ENCODE data around the gene BICC1. TPM values are rescaled to one million over a fixed set of nuclear protein-coding genes. Genes with fewer than 3 reads are reported as not detected.
A peak's percentile ranks its signal among the peaks of the same experiment; 100 is the strongest.

Gene BICC1
- polyA plus RNA-seq, 3 donors: 0.02 to 0.24 (median 0.14) TPM

DNA sequence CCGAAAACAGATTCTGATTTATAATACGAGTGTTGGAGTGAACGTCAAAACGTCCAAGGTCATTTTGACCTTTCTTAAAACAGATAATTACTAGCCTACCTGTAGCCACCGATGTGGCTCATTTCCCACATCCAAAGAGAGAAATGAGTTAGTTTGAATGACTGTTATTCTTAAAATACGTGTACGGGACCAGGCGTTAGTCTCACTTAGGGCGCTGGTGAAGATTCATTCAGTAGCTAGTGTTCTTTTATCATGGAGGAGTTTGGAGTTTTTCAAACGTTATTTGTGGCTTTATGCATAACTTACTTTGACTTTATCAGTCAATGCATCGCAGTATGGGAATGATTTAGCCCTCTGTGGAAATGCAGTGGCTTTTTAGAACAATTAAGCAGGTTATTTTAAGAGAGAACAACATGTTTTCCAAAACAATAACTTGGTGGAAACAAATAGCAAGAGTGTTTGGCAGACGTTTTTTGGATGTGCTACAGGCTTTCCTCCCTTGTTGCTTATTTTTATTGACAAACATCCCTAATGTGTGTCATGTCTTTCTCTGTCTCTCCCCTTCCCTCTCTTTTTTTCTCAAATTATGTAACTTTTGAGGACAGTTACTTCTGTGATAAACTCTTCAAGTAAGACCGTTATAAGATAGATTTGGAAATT lies 1.6 kb downstream of the BICC1 start:
- no peaks in the 10 kb centered on the region for H3K36me3 ChIP-seq (replicated peaks in 1 of 2; ENCODE audit: control insufficient read depth in 1 of 2, insufficient read depth in 2 of 2, low read length in 2 of 2)
- Mint-ChIP-seq H3K9me3 (peaks cover 0 to 6% (median 0%) of the 10 kb centered on the region in 7 donors), H3K27me3 (ENCODE audit: low read depth in 3 of 3) (peaks cover 6 to 19% (median 17%) of the 10 kb centered on the region in 3 donors), H3K4me3 (peak overlapping the region; percentile 84 to 89), H3K27ac (no peak overlapping the region), H3K36me3 (peaks cover 0 to 3% of the 10 kb centered on the region in 2 donors), H3K4me1 (peaks cover 23% of the 10 kb centered on the region)
- no peak for DNase-seq
- peak overlapping the region; percentile 6 for H2AFZ ChIP-seq (ENCODE audit: insufficient read depth, low read depth, low read length, poor library complexity, severe bottlenecking)
- H3K4me3 ChIP-seq (replicated peaks in 1 of 3; ENCODE audit: low read depth in 2 of 3, low read length in 3 of 3): peak overlapping the region in 1 of 3 experiments; percentile 86
- intact Hi-C loops (cut with micrococcal nuclease): no loop called here
- no peaks in the 10 kb centered on the region for H3K9me3 ChIP-seq (replicated peaks in 1 of 2; ENCODE audit: control insufficient read depth in 1 of 2, insufficient read depth in 1 of 2, low read length in 2 of 2)
- peak overlapping the region; percentile 94 for H3K4me2 ChIP-seq (replicated peaks; ENCODE audit: extremely low read depth, low read length, poor library complexity, severe bottlenecking)
- WGBS (ENCODE audit: insufficient coverage): 24% methylated on average over 3 of the region's 13 CpGs
- no peaks in the 10 kb centered on the region for H4K20me1 ChIP-seq (ENCODE audit: insufficient read depth, low read length)
- no peaks in the 10 kb centered on the region for H3K79me2 ChIP-seq (ENCODE audit: insufficient read depth, low read length)
- peaks cover 11 to 52% of the 10 kb centered on the region in 2 donors for H3K27me3 ChIP-seq (ENCODE audit: control insufficient read depth in 2 of 2, insufficient read depth in 2 of 2, low read length in 2 of 2)
- no peak overlapping the region for H3K9ac ChIP-seq (ENCODE audit: insufficient read depth, low read length, poor library complexity, severe bottlenecking)
- no peak overlapping the region for H3K27ac ChIP-seq (ENCODE audit: low read depth in 1 of 2, low read length in 2 of 2)
- TF ChIP-seq, protein P1, sequence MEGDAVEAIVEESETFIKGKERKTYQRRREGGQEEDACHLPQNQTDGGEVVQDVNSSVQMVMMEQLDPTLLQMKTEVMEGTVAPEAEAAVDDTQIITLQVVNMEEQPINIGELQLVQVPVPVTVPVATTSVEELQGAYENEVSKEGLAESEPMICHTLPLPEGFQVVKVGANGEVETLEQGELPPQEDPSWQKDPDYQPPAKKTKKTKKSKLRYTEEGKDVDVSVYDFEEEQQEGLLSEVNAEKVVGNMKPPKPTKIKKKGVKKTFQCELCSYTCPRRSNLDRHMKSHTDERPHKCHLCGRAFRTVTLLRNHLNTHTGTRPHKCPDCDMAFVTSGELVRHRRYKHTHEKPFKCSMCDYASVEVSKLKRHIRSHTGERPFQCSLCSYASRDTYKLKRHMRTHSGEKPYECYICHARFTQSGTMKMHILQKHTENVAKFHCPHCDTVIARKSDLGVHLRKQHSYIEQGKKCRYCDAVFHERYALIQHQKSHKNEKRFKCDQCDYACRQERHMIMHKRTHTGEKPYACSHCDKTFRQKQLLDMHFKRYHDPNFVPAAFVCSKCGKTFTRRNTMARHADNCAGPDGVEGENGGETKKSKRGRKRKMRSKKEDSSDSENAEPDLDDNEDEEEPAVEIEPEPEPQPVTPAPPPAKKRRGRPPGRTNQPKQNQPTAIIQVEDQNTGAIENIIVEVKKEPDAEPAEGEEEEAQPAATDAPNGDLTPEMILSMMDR (IDR thresholded peaks at IDR 0.05): no peak
- H3K4me1 ChIP-seq (ENCODE audit: control insufficient read depth in 1 of 2, insufficient read depth in 2 of 2, low read length in 2 of 2): peaks cover 12 to 19% of the 10 kb centered on the region in 2 donors

DNA sequence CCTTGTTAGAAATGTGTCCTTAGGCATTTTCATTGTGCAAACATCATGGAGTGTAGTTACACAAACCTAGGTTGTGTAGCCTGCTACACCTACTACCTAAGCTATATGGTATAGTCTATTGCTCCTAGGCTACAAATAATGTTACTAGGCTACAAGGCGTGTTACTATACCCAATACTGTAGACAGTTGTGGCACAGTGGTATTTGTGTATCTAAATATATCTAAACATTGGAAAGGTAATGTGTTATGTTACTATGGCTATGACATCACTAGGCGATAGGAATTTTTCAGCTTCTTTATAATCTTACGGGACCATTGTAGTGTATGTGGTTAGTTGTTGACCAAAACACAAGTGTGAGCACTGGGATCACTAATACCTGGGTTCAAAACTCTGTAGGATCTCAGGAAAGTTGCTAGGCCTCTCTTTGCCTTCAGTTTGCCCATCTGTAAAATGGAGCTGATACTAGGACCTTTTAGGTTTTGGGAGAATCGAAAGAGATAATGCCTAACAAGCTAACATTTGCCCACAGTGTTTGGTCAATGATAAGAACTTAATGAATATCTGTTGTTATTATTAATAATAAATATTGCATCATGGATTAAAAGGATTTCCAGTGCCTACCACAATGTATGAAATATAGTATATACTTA lies 2.7 kb downstream of the BICC1 start:
- H3K27ac ChIP-seq (ENCODE audit: low read depth in 1 of 2, low read length in 2 of 2): no peak overlapping the region
- H3K27me3 Mint-ChIP-seq (ENCODE audit: low read depth in 3 of 3): peaks cover 6 to 20% (median 17%) of the 10 kb centered on the region in 3 donors
- no peak for DNase-seq
- H2AFZ ChIP-seq (ENCODE audit: insufficient read depth, low read depth, low read length, poor library complexity, severe bottlenecking): no peak overlapping the region
- intact Hi-C loops (cut with micrococcal nuclease): no loop called here
- no peaks in the 10 kb centered on the region for H3K9me3 ChIP-seq (replicated peaks in 1 of 2; ENCODE audit: control insufficient read depth in 1 of 2, insufficient read depth in 1 of 2, low read length in 2 of 2)
- H3K79me2 ChIP-seq (ENCODE audit: insufficient read depth, low read length): no peaks in the 10 kb centered on the region
- no CpG with 5 or more reads among the region's 4 CpGs for WGBS (ENCODE audit: insufficient coverage)
- H3K9ac ChIP-seq (ENCODE audit: insufficient read depth, low read length, poor library complexity, severe bottlenecking): no peak overlapping the region
- TF ChIP-seq, protein P1 (IDR thresholded peaks at IDR 0.05): no peak
- H3K4me3 ChIP-seq (replicated peaks in 1 of 3; ENCODE audit: low read depth in 2 of 3, low read length in 3 of 3): no peak overlapping the region
- peaks cover 0 to 6% (median 0%) of the 10 kb centered on the region in 7 donors for H3K9me3 Mint-ChIP-seq
- peaks cover 0 to 3% of the 10 kb centered on the region in 2 donors for H3K36me3 Mint-ChIP-seq
- peaks cover 8 to 47% of the 10 kb centered on the region in 2 donors for H3K27me3 ChIP-seq (ENCODE audit: control insufficient read depth in 2 of 2, insufficient read depth in 2 of 2, low read length in 2 of 2)
- no peak overlapping the region for H3K4me3 Mint-ChIP-seq
- H3K4me1 Mint-ChIP-seq: peaks cover 23% of the 10 kb centered on the region
- no peaks in the 10 kb centered on the region for H4K20me1 ChIP-seq (ENCODE audit: insufficient read depth, low read length)
- no peak overlapping the region for H3K27ac Mint-ChIP-seq
- peaks cover 12 to 19% of the 10 kb centered on the region in 2 donors for H3K4me1 ChIP-seq (ENCODE audit: control insufficient read depth in 1 of 2, insufficient read depth in 2 of 2, low read length in 2 of 2)
- H3K4me2 ChIP-seq (replicated peaks; ENCODE audit: extremely low read depth, low read length, poor library complexity, severe bottlenecking): no peak overlapping the region
- H3K36me3 ChIP-seq (replicated peaks in 1 of 2; ENCODE audit: control insufficient read depth in 1 of 2, insufficient read depth in 2 of 2, low read length in 2 of 2): no peaks in the 10 kb centered on the region
